Neural cell (in vitro differentiated cells): ENCODE measurements around the gene NHSL1. TPM values are rescaled to one million over a fixed set of nuclear protein-coding genes. Genes with fewer than 3 reads are reported as not detected.

ENCODE experiments used
- H2AFZ ChIP-seq: fragments of 200-600, 300-800 bp; sonication (generic), shearing (Covaris generic); 2 replicates; pipeline ENCODE4 v1.6.0; 2014; ENCODE audit warnings: low read depth, mild to moderate bottlenecking, antibody characterized with exemption, low read length, moderate library complexity
- H3F3A ChIP-seq: fragments of 200-600 bp; shearing (Covaris generic); 2 replicates; pipeline ENCODE4 v1.6.1; 2016; ENCODE audit warnings: mild to moderate bottlenecking, moderate library complexity, mixed read lengths, antibody characterized with exemption, low read length; ENCODE audit not compliant: insufficient read depth, poor library complexity, severe bottlenecking
- H3K27ac ChIP-seq: fragments of 200-600, 300-800 bp; sonication (generic), shearing (Covaris generic); 2 replicates; pipeline ENCODE4 v1.5.1; 2014; ENCODE audit warnings: mild to moderate bottlenecking, low read length, moderate library complexity
- H3K27me3 ChIP-seq: fragments of 300-800, 200-600 bp; sonication (generic), shearing (Covaris generic); 2 replicates; pipeline ENCODE4 v1.6.0; 2014; ENCODE audit warnings: mild to moderate bottlenecking, low read depth, low read length, moderate library complexity; ENCODE audit not compliant: insufficient read depth
- H3K36me3 ChIP-seq: fragments of 300-800, 200-600 bp; sonication (generic), shearing (Covaris generic); 2 replicates; pipeline ENCODE4 v1.5.1; 2014; ENCODE audit warnings: mild to moderate bottlenecking, antibody characterized with exemption, low read length, moderate library complexity; ENCODE audit not compliant: insufficient read depth
- H3K4me2 ChIP-seq: fragments of 300-800, 200-600 bp; sonication (generic), shearing (Covaris generic); 2 replicates; pipeline ENCODE4 v1.6.0; 2014; ENCODE audit warnings: mild to moderate bottlenecking, low read length
- H3K4me3 ChIP-seq: fragments of 300-800, 200-600 bp; sonication (generic), shearing (Covaris generic); 2 replicates; pipeline ENCODE4 v1.5.1; 2014; ENCODE audit warnings: mild to moderate bottlenecking, low read length, moderate library complexity
- H3K79me2 ChIP-seq: fragments of 200-600 bp; shearing (Covaris generic); replicated peaks from 2 replicates; pipeline ENCODE4 v1.6.0; 2014; ENCODE audit warnings: mild to moderate bottlenecking, low read length, moderate library complexity; ENCODE audit not compliant: insufficient read depth
- H3K9ac ChIP-seq: fragments of 300-800, 200-600 bp; sonication (generic), shearing (Covaris generic); 2 replicates; pipeline ENCODE4 v1.6.1; 2016; ENCODE audit warnings: mild to moderate bottlenecking, low read length, mixed read lengths
- H3K9me2 ChIP-seq: fragments of 200-600 bp; shearing (Covaris generic); 2 replicates; pipeline ENCODE4 v1.6.1; 2016; ENCODE audit warnings: mild to moderate bottlenecking, low read length, mixed read lengths; ENCODE audit not compliant: insufficient read depth
- H3K9me3 ChIP-seq: fragments of 200-600, 300-800 bp; sonication (generic), shearing (Covaris generic); 2 replicates; pipeline ENCODE4 v1.6.1; 2016; ENCODE audit warnings: mild to moderate bottlenecking, mixed run types, low read length, moderate library complexity, mixed read lengths
- H4K20me1 ChIP-seq: fragments of 200-600 bp; shearing (Covaris generic); 2 replicates; pipeline ENCODE4 v1.6.1; 2016; ENCODE audit warnings: mild to moderate bottlenecking, mixed run types; ENCODE audit not compliant: insufficient read depth
- EP300 ChIP-seq: fragments of 450-650 bp; conservative IDR thresholded peaks from 2 replicates; pipeline ENCODE4 v1.6.1; 2014; ENCODE audit warnings: antibody characterized with exemption, mild to moderate bottlenecking, moderate library complexity; ENCODE audit not compliant: poor library complexity, severe bottlenecking
- EZH2 ChIP-seq: fragments of 200-600, 300-800 bp; shearing (Covaris generic), sonication (generic); IDR thresholded peaks from 2 replicates; pipeline ENCODE4 v1.6.1; 2014; ENCODE audit warnings: antibody characterized with exemption, low read length, borderline replicate concordance, mild to moderate bottlenecking; ENCODE audit not compliant: insufficient read depth, poor library complexity, severe bottlenecking
- MXI1 ChIP-seq: fragments of 450-650 bp; conservative IDR thresholded peaks from 2 replicates; pipeline ENCODE4 v1.6.1; 2014; ENCODE audit warnings: antibody characterized with exemption, mild to moderate bottlenecking; ENCODE audit not compliant: poor library complexity, severe bottlenecking
- POLR2AphosphoS5 ChIP-seq: IDR thresholded peaks from 2 replicates; pipeline ENCODE4 v1.6.1; 2012
- RAD21 ChIP-seq: fragments of 450-650 bp; conservative IDR thresholded peaks from 2 replicates; pipeline ENCODE4 v1.6.1; 2014; ENCODE audit warnings: antibody characterized with exemption, mild to moderate bottlenecking, moderate library complexity
- SMC3 ChIP-seq: fragments of 450-650 bp; conservative IDR thresholded peaks from 2 replicates; pipeline ENCODE4 v1.6.1; 2014; ENCODE audit warnings: antibody characterized with exemption, mild to moderate bottlenecking, moderate library complexity; ENCODE audit not compliant: poor library complexity
- TAF1 ChIP-seq: IDR thresholded peaks from 2 replicates; pipeline ENCODE4 v1.6.1; 2012; ENCODE audit warnings: low read depth
- polyA plus RNA-seq: library from polyadenylated mRNA; depleted of rRNA; stranded (reverse); fragments of >200 nt; gene quantifications from 2 replicates; pipeline ENCODE4 v1.2.3, GENCODE V29; 2014
- TF ChIP-seq, protein P1 (sequence below): fragments of 450-650 bp; IDR thresholded peaks from 2 replicates; pipeline ENCODE4 v1.5.1; 2014; ENCODE audit warnings: antibody characterized with exemption, mild to moderate bottlenecking, moderate library complexity; ENCODE audit not compliant: poor library complexity, severe bottlenecking
- TF ChIP-seq, protein P2 (sequence below): IDR thresholded peaks from 2 replicates; pipeline ENCODE4 v1.6.1; 2012; ENCODE audit warnings: borderline replicate concordance

The NHSL1 gene
- polyA plus RNA-seq, 1 donor from 2014 or later = 2.4 TPM

DNA sequence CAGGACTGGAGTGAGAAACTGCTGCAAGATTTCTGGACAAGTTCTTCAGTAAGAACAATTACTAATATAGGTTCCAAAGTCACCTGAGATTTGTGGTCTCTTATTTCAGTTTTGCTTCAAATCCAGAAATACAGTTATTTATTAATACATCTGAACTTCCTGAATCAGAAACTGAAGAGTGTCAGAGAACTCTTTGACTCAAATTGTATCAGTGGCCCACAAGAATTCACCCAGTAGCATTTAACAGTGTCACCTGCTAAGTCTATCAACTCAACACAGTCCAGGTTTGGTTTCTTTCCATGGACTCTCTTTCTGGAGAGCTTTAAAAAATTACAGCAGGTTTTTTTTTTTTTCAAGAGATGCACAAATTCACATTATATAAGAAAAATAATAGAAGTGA is 18.8 kb upstream of the NHSL1 start:
- Histone ChIP-seq H3K79me2 (peaks cover 9% of the 10 kb centered on the region), H3K9ac (no peak overlapping the region), H3K9me3 (no peaks in the 10 kb centered on the region), H3K27me3 (no peaks in the 10 kb centered on the region), H4K20me1 (no peaks in the 10 kb centered on the region), H3K27ac (no peak overlapping the region), H3K4me2 (no peak overlapping the region), H2AFZ (no peak overlapping the region), H3K9me2 (no peaks in the 10 kb centered on the region), H3K4me3 (no peak overlapping the region), H3F3A (no peaks in the 10 kb centered on the region), H3K36me3 (no peaks in the 10 kb centered on the region)
- TF ChIP-seq RAD21 (no peak), SMC3 (no peak), TAF1 (no peak), EZH2 (no peak), MXI1 (no peak), EP300 (no peak), POLR2AphosphoS5 (no peak)
- TF ChIP-seq, protein P1, sequence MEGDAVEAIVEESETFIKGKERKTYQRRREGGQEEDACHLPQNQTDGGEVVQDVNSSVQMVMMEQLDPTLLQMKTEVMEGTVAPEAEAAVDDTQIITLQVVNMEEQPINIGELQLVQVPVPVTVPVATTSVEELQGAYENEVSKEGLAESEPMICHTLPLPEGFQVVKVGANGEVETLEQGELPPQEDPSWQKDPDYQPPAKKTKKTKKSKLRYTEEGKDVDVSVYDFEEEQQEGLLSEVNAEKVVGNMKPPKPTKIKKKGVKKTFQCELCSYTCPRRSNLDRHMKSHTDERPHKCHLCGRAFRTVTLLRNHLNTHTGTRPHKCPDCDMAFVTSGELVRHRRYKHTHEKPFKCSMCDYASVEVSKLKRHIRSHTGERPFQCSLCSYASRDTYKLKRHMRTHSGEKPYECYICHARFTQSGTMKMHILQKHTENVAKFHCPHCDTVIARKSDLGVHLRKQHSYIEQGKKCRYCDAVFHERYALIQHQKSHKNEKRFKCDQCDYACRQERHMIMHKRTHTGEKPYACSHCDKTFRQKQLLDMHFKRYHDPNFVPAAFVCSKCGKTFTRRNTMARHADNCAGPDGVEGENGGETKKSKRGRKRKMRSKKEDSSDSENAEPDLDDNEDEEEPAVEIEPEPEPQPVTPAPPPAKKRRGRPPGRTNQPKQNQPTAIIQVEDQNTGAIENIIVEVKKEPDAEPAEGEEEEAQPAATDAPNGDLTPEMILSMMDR = no peak
- TF ChIP-seq, protein P2, sequence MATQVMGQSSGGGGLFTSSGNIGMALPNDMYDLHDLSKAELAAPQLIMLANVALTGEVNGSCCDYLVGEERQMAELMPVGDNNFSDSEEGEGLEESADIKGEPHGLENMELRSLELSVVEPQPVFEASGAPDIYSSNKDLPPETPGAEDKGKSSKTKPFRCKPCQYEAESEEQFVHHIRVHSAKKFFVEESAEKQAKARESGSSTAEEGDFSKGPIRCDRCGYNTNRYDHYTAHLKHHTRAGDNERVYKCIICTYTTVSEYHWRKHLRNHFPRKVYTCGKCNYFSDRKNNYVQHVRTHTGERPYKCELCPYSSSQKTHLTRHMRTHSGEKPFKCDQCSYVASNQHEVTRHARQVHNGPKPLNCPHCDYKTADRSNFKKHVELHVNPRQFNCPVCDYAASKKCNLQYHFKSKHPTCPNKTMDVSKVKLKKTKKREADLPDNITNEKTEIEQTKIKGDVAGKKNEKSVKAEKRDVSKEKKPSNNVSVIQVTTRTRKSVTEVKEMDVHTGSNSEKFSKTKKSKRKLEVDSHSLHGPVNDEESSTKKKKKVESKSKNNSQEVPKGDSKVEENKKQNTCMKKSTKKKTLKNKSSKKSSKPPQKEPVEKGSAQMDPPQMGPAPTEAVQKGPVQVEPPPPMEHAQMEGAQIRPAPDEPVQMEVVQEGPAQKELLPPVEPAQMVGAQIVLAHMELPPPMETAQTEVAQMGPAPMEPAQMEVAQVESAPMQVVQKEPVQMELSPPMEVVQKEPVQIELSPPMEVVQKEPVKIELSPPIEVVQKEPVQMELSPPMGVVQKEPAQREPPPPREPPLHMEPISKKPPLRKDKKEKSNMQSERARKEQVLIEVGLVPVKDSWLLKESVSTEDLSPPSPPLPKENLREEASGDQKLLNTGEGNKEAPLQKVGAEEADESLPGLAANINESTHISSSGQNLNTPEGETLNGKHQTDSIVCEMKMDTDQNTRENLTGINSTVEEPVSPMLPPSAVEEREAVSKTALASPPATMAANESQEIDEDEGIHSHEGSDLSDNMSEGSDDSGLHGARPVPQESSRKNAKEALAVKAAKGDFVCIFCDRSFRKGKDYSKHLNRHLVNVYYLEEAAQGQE = no peak

DNA sequence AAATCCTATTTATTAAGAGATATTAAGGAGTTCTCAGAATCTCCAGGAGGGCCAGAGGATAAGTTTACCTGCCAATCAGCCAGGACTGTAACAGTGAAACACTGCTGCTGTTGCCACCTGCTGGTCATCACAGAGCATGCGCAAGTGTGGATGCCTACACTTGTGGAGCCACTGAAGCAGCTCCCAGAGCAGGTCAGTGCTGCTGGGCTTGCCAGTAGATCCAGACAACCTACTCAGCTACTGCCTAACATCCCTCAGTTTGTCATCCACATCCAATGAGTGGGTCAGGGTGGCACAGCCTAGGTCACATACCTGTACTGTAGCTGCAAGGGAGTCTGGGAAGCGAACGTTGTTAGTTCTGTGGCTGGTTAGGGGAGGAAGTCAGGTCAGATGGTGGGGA is 18.3 kb upstream of the NHSL1 start:
- H3K9me3 ChIP-seq = no peaks in the 10 kb centered on the region
- H3K4me2 ChIP-seq = no peak overlapping the region
- H3K79me2 ChIP-seq = peaks cover 9% of the 10 kb centered on the region
- H3K4me3 ChIP-seq = no peak overlapping the region
- H4K20me1 ChIP-seq = no peaks in the 10 kb centered on the region
- no peak overlapping the region for H3K27ac ChIP-seq
- TF ChIP-seq, protein P1 = peak; percentile 22
- TF ChIP-seq POLR2AphosphoS5 = no peak
- TF ChIP-seq, protein P2 = no peak
- TF ChIP-seq TAF1 = no peak
- TF ChIP-seq RAD21 = no peak
- no peak for TF ChIP-seq EP300
- no peaks in the 10 kb centered on the region for H3K27me3 ChIP-seq
- H3F3A ChIP-seq = no peaks in the 10 kb centered on the region
- no peaks in the 10 kb centered on the region for H3K9me2 ChIP-seq
- H2AFZ ChIP-seq = no peak overlapping the region
- no peak overlapping the region for H3K9ac ChIP-seq
- H3K36me3 ChIP-seq = no peaks in the 10 kb centered on the region
